ENCODE measurements around the gene SRSF4.

The SRSF4 gene

GRCh38 chr1:29123887-29124365, 57.8 kb downstream of the SRSF4 start, which contains the start of gene TMEM200B:
Gene TMEM200B, minus strand, starts transcription at chr1:29123903. Its CDS starts 2,075 bp downstream, at chr1:29121828.
- Histone ChIP-seq H3K9ac (ENCODE audit: low read length) (peak within 1 kb of the TSS; percentile 43), H3K79me2 (ENCODE audit: insufficient read depth, low read length) (no peaks in the 10 kb centered on the region), H3K9me2 (ENCODE audit: low read depth, low read length) (no peaks in the 10 kb centered on the region), H3K4me3 (ENCODE audit: low read depth, low read length, poor library complexity, severe bottlenecking) (peak within 1 kb of the TSS; percentile 63), H3K4me1 (ENCODE audit: insufficient read depth, low read length, severe bottlenecking) (peaks cover 13% of the 10 kb centered on the region), H3K36me3 (ENCODE audit: insufficient read depth, low read length) (peaks cover 3% of the 10 kb centered on the region; the same call in 1 of the 2 replicates), H3K27me3 (ENCODE audit: insufficient read depth, low read length) (peaks cover 7% of the 10 kb centered on the region), H4K20me1 (ENCODE audit: insufficient read depth, low read length) (no peaks in the 10 kb centered on the region), H3K4me2 (ENCODE audit: low read length) (peak within 1 kb of the TSS; percentile 96), H3K9me3 (ENCODE audit: low read length) (no peaks in the 10 kb centered on the region), H3F3A (ENCODE audit: insufficient read depth, low read length) (no peaks in the 10 kb centered on the region), H2AFZ (ENCODE audit: low read length) (no peak within 1 kb of the TSS), H3K27ac (ENCODE audit: low read depth, low read length, poor library complexity, severe bottlenecking) (no peak within 1 kb of the TSS)
- TF ChIP-seq EZH2 (IDR thresholded peaks at IDR 0.05; ENCODE audit: borderline replicate concordance, low read length), result no peak
- no peak for TF ChIP-seq CTCF (IDR thresholded peaks at IDR 0.05; ENCODE audit: low read length)

GRCh38 chr1:29123053-29123886, 58.4 kb downstream of the SRSF4 start:
- Histone ChIP-seq H3K36me3 (ENCODE audit: insufficient read depth, low read length) (peaks cover 9% of the 10 kb centered on the region; the same call in 1 of the 2 replicates), H3K4me2 (ENCODE audit: low read length) (peak overlapping the region; percentile 39; the same call in 1 of the 2 replicates), H3K9me3 (ENCODE audit: low read length) (no peaks in the 10 kb centered on the region), H3F3A (ENCODE audit: insufficient read depth, low read length) (no peaks in the 10 kb centered on the region), H3K27ac (ENCODE audit: low read depth, low read length, poor library complexity, severe bottlenecking) (no peak overlapping the region), H3K4me3 (ENCODE audit: low read depth, low read length, poor library complexity, severe bottlenecking) (no peak overlapping the region), H3K9me2 (ENCODE audit: low read depth, low read length) (no peaks in the 10 kb centered on the region), H3K27me3 (ENCODE audit: insufficient read depth, low read length) (peaks cover 7% of the 10 kb centered on the region), H3K9ac (ENCODE audit: low read length) (no peak overlapping the region), H2AFZ (ENCODE audit: low read length) (no peak overlapping the region), H3K4me1 (ENCODE audit: insufficient read depth, low read length, severe bottlenecking) (peaks cover 13% of the 10 kb centered on the region), H3K79me2 (ENCODE audit: insufficient read depth, low read length) (no peaks in the 10 kb centered on the region), H4K20me1 (ENCODE audit: insufficient read depth, low read length) (no peaks in the 10 kb centered on the region)
- TF ChIP-seq CTCF (IDR thresholded peaks at IDR 0.05; ENCODE audit: low read length) (no peak), EZH2 (IDR thresholded peaks at IDR 0.05; ENCODE audit: borderline replicate concordance, low read length) (no peak)

GRCh38 chr1:29122682-29123052, 59.0 kb downstream of the SRSF4 start:
- Histone ChIP-seq H3K27ac (ENCODE audit: low read depth, low read length, poor library complexity, severe bottlenecking) (no peak overlapping the region), H3F3A (ENCODE audit: insufficient read depth, low read length) (no peaks in the 10 kb centered on the region), H3K27me3 (ENCODE audit: insufficient read depth, low read length) (peaks cover 7% of the 10 kb centered on the region), H4K20me1 (ENCODE audit: insufficient read depth, low read length) (no peaks in the 10 kb centered on the region), H3K9me3 (ENCODE audit: low read length) (no peaks in the 10 kb centered on the region), H3K36me3 (ENCODE audit: insufficient read depth, low read length) (peaks cover 12% of the 10 kb centered on the region; the same call in 1 of the 2 replicates), H2AFZ (ENCODE audit: low read length) (no peak overlapping the region), H3K9ac (ENCODE audit: low read length) (no peak overlapping the region), H3K4me1 (ENCODE audit: insufficient read depth, low read length, severe bottlenecking) (peaks cover 13% of the 10 kb centered on the region), H3K79me2 (ENCODE audit: insufficient read depth, low read length) (no peaks in the 10 kb centered on the region), H3K4me3 (ENCODE audit: low read depth, low read length, poor library complexity, severe bottlenecking) (no peak overlapping the region), H3K4me2 (ENCODE audit: low read length) (no peak overlapping the region; the same call in 1 of the 2 replicates), H3K9me2 (ENCODE audit: low read depth, low read length) (no peaks in the 10 kb centered on the region)
- TF ChIP-seq EZH2 (IDR thresholded peaks at IDR 0.05; ENCODE audit: borderline replicate concordance, low read length) (no peak), CTCF (IDR thresholded peaks at IDR 0.05; ENCODE audit: low read length) (no peak)
